Common myeloid progenitor, CD34-positive (primary cell): ENCODE data around the gene FGG.

ENCODE experiments used
- CTCF ChIA-PET: fragments of 350-600 bp; sonication (Branson Sonifier 250); formaldehyde crosslinking; loops from one replicate; lab custom pipeline; 2021; ENCODE audit warnings: antibody characterized with exemption; lab: Charles Lee
- POLR2A ChIA-PET: fragments of 350-600 bp; sonication (Branson Sonifier 250); formaldehyde crosslinking; loops from one replicate; lab custom pipeline; 2021; ENCODE audit warnings: antibody characterized with exemption; lab: Charles Lee
- DNase-seq, 3 donors: peaks; one replicate each; pipeline versions ENCODE4 v3.0.0 to v3.0.0-alpha.2; 2013
- H3K27ac ChIP-seq, 2 experiments: 1 replicate in 1 of 2; 2 replicates in 1 of 2; pipeline ENCODE4 v1.7.0; 2013; ENCODE audit warnings: inconsistent platforms in 2 of 2, low read length in 2 of 2, mild to moderate bottlenecking in 2 of 2, low read depth in 1 of 2, moderate library complexity in 1 of 2; ENCODE audit not compliant: severe bottlenecking in 2 of 2, insufficient read depth in 1 of 2, poor library complexity in 1 of 2
- H3K27me3 ChIP-seq, 5 experiments: replicated peaks in 2 of 5; 1 replicate in 3 of 5; 2 replicates in 2 of 5; pipeline versions ENCODE4 v1.6.1 to v1.7.0; 2013; ENCODE audit warnings: low read length in 4 of 5, mild to moderate bottlenecking in 2 of 5, moderate library complexity in 2 of 5, inconsistent platforms in 1 of 5; ENCODE audit not compliant: insufficient read depth in 5 of 5, control insufficient read depth in 4 of 5
- H3K36me3 ChIP-seq, 4 experiments: 1 replicate in 2 of 4; 2 replicates in 2 of 4; pipeline versions ENCODE4 v1.6.1 to v1.7.0; 2013; ENCODE audit warnings: low read length in 3 of 4, control low read depth in 1 of 4, mild to moderate bottlenecking in 1 of 4; ENCODE audit not compliant: control insufficient read depth in 4 of 4, insufficient read depth in 4 of 4
- H3K4me1 ChIP-seq, 4 experiments: 1 replicate in 3 of 4; 2 replicates in 1 of 4; pipeline versions ENCODE4 v1.6.1 to v1.7.1; 2013; ENCODE audit warnings: low read length in 3 of 4, mild to moderate bottlenecking in 3 of 4, control low read depth in 1 of 4, inconsistent platforms in 1 of 4, moderate library complexity in 1 of 4; ENCODE audit not compliant: control insufficient read depth in 4 of 4, insufficient read depth in 4 of 4; ENCODE audit errors: control extremely low read depth in 1 of 4
- H3K4me3 ChIP-seq, 7 experiments: 1 replicate in 4 of 7; 2 replicates in 3 of 7; pipeline versions ENCODE4 v1.5.1 to v1.7.0; 2013; ENCODE audit warnings: mild to moderate bottlenecking in 7 of 7, low read length in 6 of 7, moderate library complexity in 6 of 7, inconsistent platforms in 2 of 7, low read depth in 2 of 7, control low read depth in 1 of 7; ENCODE audit not compliant: insufficient read depth in 4 of 7, control insufficient read depth in 1 of 7; ENCODE audit errors: extremely low read depth in 1 of 7
- H3K9me3 ChIP-seq, 5 experiments: 1 replicate in 4 of 5; 2 replicates in 1 of 5; pipeline versions ENCODE4 v1.6.1 to v1.7.1; 2013; ENCODE audit warnings: low read length in 4 of 5, mild to moderate bottlenecking in 2 of 5, inconsistent platforms in 1 of 5, low read depth in 1 of 5, moderate library complexity in 1 of 5; ENCODE audit not compliant: control insufficient read depth in 4 of 5, insufficient read depth in 2 of 5; ENCODE audit errors: control extremely low read depth in 1 of 5
- WGBS: methylation state at CpG from one replicate; pipeline ENCODE4 v1.1.5; 2013; ENCODE audit not compliant: insufficient coverage; 5-methylcytosine and 5-hydroxymethylcytosine counted together

FGG gene

GRCh38 chr4:154634058-154634457 lies 21.6 kb upstream of the FGG start:
- WGBS, result no CpG with 5 or more reads among the region's 3 CpGs
- Histone ChIP-seq H3K9me3 (peaks cover 0 to 3% (median 0%) of the 10 kb centered on the region in 5 experiments), H3K4me1 (no peaks in the 10 kb centered on the region), H3K27me3 (peaks cover 0 to 11% (median 0%) of the 10 kb centered on the region in 5 experiments), H3K36me3 (no peaks in the 10 kb centered on the region), H3K4me3 (no peak overlapping the region), H3K27ac (no peak overlapping the region)
- CTCF ChIA-PET, result interaction anchor here (11.1 kb wide), 1 partner anchor 8 kb away, joined by 105 read pairs; no protein-coding TSS in a partner anchor
- no peak for DNase-seq
- POLR2A ChIA-PET, result no interaction called here

GRCh38 chr4:154631828-154632227 lies 19.4 kb upstream of the FGG start:
- Histone ChIP-seq H3K27ac (no peak overlapping the region), H3K27me3 (peaks cover 2 to 20% (median 10%) of the 10 kb centered on the region in 5 experiments), H3K9me3 (peaks cover 0 to 3% (median 0%) of the 10 kb centered on the region in 5 experiments), H3K36me3 (no peaks in the 10 kb centered on the region), H3K4me1 (peaks cover 0 to 7% (median 2%) of the 10 kb centered on the region in 4 experiments), H3K4me3 (no peak overlapping the region)
- POLR2A ChIA-PET, result no interaction called here
- 97% methylated on average over 2 of the region's 2 CpGs for WGBS
- DNase-seq, result no peak
- CTCF ChIA-PET, result interaction anchor here (1.4 to 11.1 kb wide), 3 partner anchors 5 to 18 kb away, joined by 3 to 105 read pairs (median 5); no protein-coding TSS in a partner anchor

GRCh38 chr4:154630324-154630723 lies 17.9 kb upstream of the FGG start:
- peaks cover 2 to 26% (median 10%) of the 10 kb centered on the region in 5 experiments for H3K27me3 ChIP-seq
- ChIA-PET CTCF (interaction anchor here (0.6 to 10.5 kb wide), 6 partner anchors 6 to 148 kb away, joined by 3 to 105 read pairs (median 4); partner anchors contain the start of gene PLRG1), POLR2A (no interaction called here)
- peaks cover 0 to 11% (median 3%) of the 10 kb centered on the region in 4 experiments for H3K4me1 ChIP-seq
- DNase-seq, result no peak
- no peak overlapping the region for H3K4me3 ChIP-seq
- no peaks in the 10 kb centered on the region for H3K36me3 ChIP-seq
- H3K9me3 ChIP-seq, result peaks cover 0 to 3% (median 0%) of the 10 kb centered on the region in 5 experiments
- no peak overlapping the region for H3K27ac ChIP-seq

- Histone ChIP-seq H3K36me3 (no peaks in the 10 kb centered on the region), H3K4me1 (peaks cover 0 to 11% (median 3%) of the 10 kb centered on the region in 4 experiments), H3K9me3 (no peaks in the 10 kb centered on the region), H3K27ac (no peak overlapping the region), H3K4me3 (peak overlapping the region in 5 of 7 experiments; percentile 8 to 62 (median 53)), H3K27me3 (peaks cover 2 to 27% (median 10%) of the 10 kb centered on the region in 5 experiments)
- CTCF ChIA-PET, result interaction anchor here (0.7 to 13.3 kb wide), 9 partner anchors 9 to 151 kb away, joined by 3 to 495 read pairs (median 3); partner anchors contain the start of genes FGB and PLRG1
- peak; percentile 78 to 82 (median 80) for DNase-seq
- POLR2A ChIA-PET, result no interaction called here
- 14% methylated on average over 37 of the region's 48 CpGs for WGBS
These were observed 14.5 kb upstream of the FGG start for GRCh38 chr4:154626793-154627484.

GRCh38 chr4:154625971-154626370 lies 13.5 kb upstream of the FGG start:
- Histone ChIP-seq H3K27me3 (peaks cover 0 to 19% (median 10%) of the 10 kb centered on the region in 5 experiments), H3K4me1 (peaks cover 0 to 11% (median 3%) of the 10 kb centered on the region in 4 experiments), H3K9me3 (no peaks in the 10 kb centered on the region), H3K4me3 (no peak overlapping the region), H3K27ac (no peak overlapping the region), H3K36me3 (no peaks in the 10 kb centered on the region)
- DNase-seq, result no peak
- 89% methylated on average over 3 of the region's 3 CpGs for WGBS
- ChIA-PET CTCF (interaction anchor here (0.7 to 13.3 kb wide), 16 partner anchors 10 to 156 kb away, joined by 3 to 495 read pairs (median 4); partner anchors contain the start of genes FGB, FGG, LRAT and PLRG1), POLR2A (no interaction called here)

GRCh38 chr4:154623995-154624394 lies 11.5 kb upstream of the FGG start:
- WGBS, result 93% methylated on average over 6 of the region's 7 CpGs
- Histone ChIP-seq H3K36me3 (no peaks in the 10 kb centered on the region), H3K4me3 (no peak overlapping the region), H3K4me1 (peaks cover 0 to 11% (median 3%) of the 10 kb centered on the region in 4 experiments), H3K27me3 (peaks cover 0 to 16% (median 10%) of the 10 kb centered on the region in 5 experiments), H3K27ac (no peak overlapping the region), H3K9me3 (no peaks in the 10 kb centered on the region)
- CTCF ChIA-PET, result interaction anchor here (1.0 to 13.3 kb wide), 8 partner anchors 11 to 91 kb away, joined by 3 to 495 read pairs (median 7); partner anchors contain the start of genes FGB, FGG and PLRG1
- no peak for DNase-seq
- POLR2A ChIA-PET, result no interaction called here
